Endothelial cell of umbilical vein (primary cell): ENCODE results near the gene DPP6.

Source experiments
- CTCF ChIP-seq, 2 donors: IDR thresholded peaks; 1 replicate in 1 of 2; 2 replicates in 1 of 2; pipeline ENCODE4 v1.5.1; 2011; ENCODE audit warnings: low read length in 2 of 2, mild to moderate bottlenecking in 2 of 2, moderate library complexity in 2 of 2, control low read depth in 1 of 2, inconsistent platforms in 1 of 2, low read depth in 1 of 2; ENCODE audit not compliant: insufficient read depth in 1 of 2; ENCODE audit errors: extremely low read depth in 1 of 2
- EZH2 ChIP-seq: IDR thresholded peaks from 2 replicates; pipeline ENCODE4 v1.6.1; 2012; ENCODE audit warnings: borderline replicate concordance, low read depth, mild to moderate bottlenecking, moderate library complexity, low read length, inconsistent platforms; ENCODE audit not compliant: severe bottlenecking
- FOS ChIP-seq: IDR thresholded peaks from 2 replicates; pipeline ENCODE4 v1.6.1; 2011; ENCODE audit warnings: mild to moderate bottlenecking, low read length, moderate library complexity, borderline replicate concordance; ENCODE audit not compliant: insufficient read depth
- JUN ChIP-seq: IDR thresholded peaks from 2 replicates; pipeline ENCODE4 v1.6.1; 2011; ENCODE audit warnings: borderline replicate concordance, low read depth; ENCODE audit not compliant: insufficient read length, insufficient read depth
- MAX ChIP-seq: IDR thresholded peaks from 2 replicates; pipeline ENCODE4 v1.6.1; 2011; ENCODE audit not compliant: insufficient read depth, insufficient read length
- MYC ChIP-seq: IDR thresholded peaks from one replicate; pipeline ENCODE4 v1.6.1; 2011; ENCODE audit warnings: mild to moderate bottlenecking, low read depth, low read length
- POLR2A ChIP-seq: IDR thresholded peaks from 2 replicates; pipeline ENCODE4 v1.6.1; 2012; ENCODE audit warnings: low read depth, mild to moderate bottlenecking, control low read depth, low read length
- POLR2AphosphoS5 ChIP-seq: IDR thresholded peaks from 2 replicates; pipeline ENCODE4 v1.6.1; 2012; ENCODE audit warnings: low read depth, mild to moderate bottlenecking, control low read depth, low read length, moderate library complexity; ENCODE audit not compliant: insufficient read depth

GRCh38 chr7:154306036-154306435 lies 253.8 kb downstream of the DPP6 start:
- TF ChIP-seq CTCF (IDR thresholded peaks at IDR 0.05; ENCODE audit: extremely low read depth in 1 of 2, insufficient read depth in 1 of 2, low read depth in 1 of 2, low read length in 2 of 2): no peak
- no peak for TF ChIP-seq EZH2
- no peak for TF ChIP-seq POLR2A
- no peak for TF ChIP-seq FOS
- TF ChIP-seq POLR2AphosphoS5: no peak
- TF ChIP-seq MYC: no peak
- TF ChIP-seq MAX: no peak
- TF ChIP-seq JUN: no peak
